Neuronal stem cell (in vitro differentiated cells): ENCODE results near the gene ZNF585A. TPM values are rescaled to one million over a fixed set of nuclear protein-coding genes. Genes with fewer than 3 reads are reported as not detected.

Experiments
- DNase-seq: peaks from one replicate; pipeline ENCODE4 v3.0.0-alpha.2; 2013; ENCODE audit warnings: low spot score
- H2AFZ ChIP-seq: one replicate; pipeline ENCODE4 v1.6.1; 2013; ENCODE audit warnings: mild to moderate bottlenecking, low read length, inconsistent platforms
- H2AK5ac ChIP-seq: 2 replicates; pipeline ENCODE4 v1.6.1; 2013; ENCODE audit warnings: low read depth, mild to moderate bottlenecking, inconsistent platforms, low read length, moderate library complexity, mixed read lengths
- H2BK120ac ChIP-seq: 2 replicates; pipeline ENCODE4 v1.6.1; 2013; ENCODE audit warnings: low read depth, mild to moderate bottlenecking, inconsistent platforms, low read length, moderate library complexity, mixed read lengths
- H2BK12ac ChIP-seq: one replicate; pipeline ENCODE4 v1.6.1; 2013; ENCODE audit warnings: low read length, inconsistent platforms
- H2BK15ac ChIP-seq: 2 replicates; pipeline ENCODE4 v1.6.1; 2013; ENCODE audit warnings: mild to moderate bottlenecking, low read length, inconsistent platforms, mixed read lengths
- H2BK5ac ChIP-seq: one replicate; pipeline ENCODE4 v1.6.1; 2013; ENCODE audit warnings: inconsistent platforms, mild to moderate bottlenecking, low read length, moderate library complexity
- H3K14ac ChIP-seq: one replicate; pipeline ENCODE4 v1.6.1; 2013; ENCODE audit warnings: low read length, inconsistent platforms
- H3K18ac ChIP-seq: 2 replicates; pipeline ENCODE4 v1.6.1; 2013; ENCODE audit warnings: low read length, inconsistent platforms
- H3K23ac ChIP-seq: 2 replicates; pipeline ENCODE4 v1.6.1; 2013; ENCODE audit warnings: low read depth, mild to moderate bottlenecking, mixed read lengths, low read length, inconsistent platforms; ENCODE audit not compliant: poor library complexity
- H3K27ac ChIP-seq: replicated peaks from 3 replicates; pipeline ENCODE4 v1.5.1; 2013; ENCODE audit warnings: low read length, inconsistent platforms
- H3K27me3 ChIP-seq, 3 experiments: 2 replicates each; pipeline ENCODE4 v1.6.1; 2013; ENCODE audit warnings: low read length in 3 of 3, mild to moderate bottlenecking in 2 of 3, inconsistent platforms in 1 of 3, low read depth in 1 of 3, mixed read lengths in 1 of 3, moderate library complexity in 1 of 3; ENCODE audit not compliant: control insufficient read depth in 3 of 3, insufficient read depth in 3 of 3
- H3K36me3 ChIP-seq, 2 donors: replicated peaks in 1 of 2; 2 replicates each; pipeline ENCODE4 v1.6.1; 2013; ENCODE audit warnings: low read length in 2 of 2; ENCODE audit not compliant: control insufficient read depth in 2 of 2, insufficient read depth in 2 of 2
- H3K4ac ChIP-seq: 2 replicates; pipeline ENCODE4 v1.6.1; 2013; ENCODE audit warnings: inconsistent platforms, mild to moderate bottlenecking, low read length, moderate library complexity
- H3K4me1 ChIP-seq, 2 donors: 1 replicate in 1 of 2; 2 replicates in 1 of 2; pipeline ENCODE4 v1.6.1; 2013; ENCODE audit warnings: low read length in 2 of 2, low read depth in 1 of 2; ENCODE audit not compliant: control insufficient read depth in 2 of 2, insufficient read depth in 1 of 2
- H3K4me2 ChIP-seq: one replicate; pipeline ENCODE4 v1.6.1; 2013; ENCODE audit warnings: mild to moderate bottlenecking, low read length, inconsistent platforms; ENCODE audit not compliant: insufficient read depth, poor library complexity, severe bottlenecking
- H3K4me3 ChIP-seq, 2 donors: 2 replicates each; pipeline ENCODE4 v1.5.1; 2013; ENCODE audit warnings: low read length in 2 of 2, mild to moderate bottlenecking in 2 of 2, inconsistent platforms in 1 of 2, moderate library complexity in 1 of 2
- H3K79me1 ChIP-seq: one replicate; pipeline ENCODE4 v1.6.1; 2013; ENCODE audit warnings: low read depth, mild to moderate bottlenecking, inconsistent platforms, low read length, moderate library complexity
- H3K9ac ChIP-seq: one replicate; pipeline ENCODE4 v1.6.1; 2013; ENCODE audit warnings: mild to moderate bottlenecking, low read depth, low read length, inconsistent platforms; ENCODE audit not compliant: poor library complexity
- H3K9me3 ChIP-seq, 2 donors: replicated peaks in 1 of 2; 2 replicates each; pipeline versions ENCODE3 to v1.6.1; 2013; ENCODE audit warnings: low read length in 2 of 2, mild to moderate bottlenecking in 2 of 2, inconsistent platforms in 1 of 2, low read depth in 1 of 2, mixed read lengths in 1 of 2, moderate library complexity in 1 of 2; ENCODE audit not compliant: control insufficient read depth in 2 of 2, insufficient read depth in 1 of 2
- H4K8ac ChIP-seq: one replicate; pipeline ENCODE4 v1.6.1; 2013; ENCODE audit warnings: low read depth, mild to moderate bottlenecking, inconsistent platforms, low read length, moderate library complexity
- H4K91ac ChIP-seq: one replicate; pipeline ENCODE4 v1.6.1; 2013; ENCODE audit warnings: low read length, low read depth, mild to moderate bottlenecking, inconsistent platforms; ENCODE audit not compliant: poor library complexity
- WGBS, 2 donors: extraction: QIAGEN DNeasy Blood & Tissue Kit; methylation state at CpG; one replicate each; pipeline ENCODE4 v1.1.7; 2013; ENCODE audit warnings: missing lambda C conversion rate in 2 of 2, mixed read lengths in 1 of 2; ENCODE audit not compliant: insufficient read length in 2 of 2, insufficient replicate concordance in 1 of 2; ENCODE audit errors: extremely low coverage in 2 of 2; 5-methylcytosine and 5-hydroxymethylcytosine counted together
- polyA plus RNA-seq, 2 experiments: library from polyadenylated mRNA; stranded (reverse); fragments of 200-250 nt; gene quantifications; one replicate each; pipeline ENCODE4 v1.2.3, GENCODE V29; 2013

Gene ZNF585A
- 16.2 TPM for polyA plus RNA-seq (2013, experiment 1 of 2)
- polyA plus RNA-seq (2013, experiment 2 of 2) = 16.2 TPM

DNA sequence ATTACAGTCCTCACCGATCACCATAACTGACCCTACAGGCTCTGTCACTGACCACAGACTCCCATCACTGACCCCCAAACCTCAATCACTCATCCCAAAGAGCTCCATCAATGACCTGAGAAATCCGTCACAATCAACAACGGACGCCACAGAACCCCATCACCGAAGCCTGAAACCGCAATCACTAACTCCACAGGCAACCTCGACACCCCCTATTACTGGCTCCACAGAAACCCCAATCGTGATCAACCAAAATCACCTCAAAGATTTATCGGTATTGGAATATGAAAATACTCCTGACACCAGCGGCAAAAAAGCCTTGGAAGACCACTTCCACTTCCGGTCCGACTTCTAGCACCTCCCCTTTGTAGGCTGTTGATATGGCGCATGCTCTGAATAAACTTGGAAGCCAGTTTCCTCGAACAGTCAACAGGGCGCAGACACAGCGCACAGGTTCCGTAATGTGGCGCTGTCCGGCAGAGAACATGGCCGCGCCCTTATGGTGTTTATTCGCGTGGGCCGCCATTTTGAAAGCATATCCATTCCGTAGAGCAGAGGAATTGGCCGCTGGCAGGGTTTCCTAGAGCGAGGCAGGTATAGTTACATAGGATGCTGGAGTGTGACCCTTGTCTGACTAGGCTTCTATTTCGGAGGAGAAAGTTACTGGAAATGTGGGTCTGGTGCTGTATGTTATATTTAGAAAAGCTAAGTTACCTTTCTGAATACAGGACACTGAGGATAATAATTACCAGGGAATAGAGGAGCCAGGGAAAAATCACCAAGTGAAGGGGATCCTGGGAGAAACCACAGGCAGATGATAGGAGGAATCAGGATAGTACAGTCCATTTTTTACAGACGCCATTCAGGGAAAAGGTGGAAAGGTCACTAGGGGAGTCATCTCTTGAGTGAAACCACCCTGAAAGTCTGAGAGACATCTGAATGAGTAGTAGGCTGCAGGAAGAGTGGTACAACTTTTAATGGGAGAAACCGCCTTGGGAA, at the start of gene ZNF585A:
TSS of gene ZNF585A (minus strand) at position 328 of the 999 bp plus-strand sequence. CDS start 2,785 bp downstream, outside the sequence.
- Histone ChIP-seq H2BK5ac (no peak within 1 kb of the TSS), H2AFZ (peak within 1 kb of the TSS; percentile 94), H4K8ac (no peak within 1 kb of the TSS), H2BK12ac (no peak within 1 kb of the TSS), H3K14ac (no peak within 1 kb of the TSS), H2BK15ac (no peak within 1 kb of the TSS), H3K4me2 (peak within 1 kb of the TSS; percentile 38), H3K18ac (no peak within 1 kb of the TSS), H3K36me3 (peaks cover 12 to 32% of the 10 kb centered on the region in 2 donors), H3K4me1 (no peaks in the 10 kb centered on the region), H3K27ac (no peak within 1 kb of the TSS), H3K27me3 (no peaks in the 10 kb centered on the region), H3K4me3 (peak within 1 kb of the TSS; percentile 78 to 99), H3K9ac (no peak within 1 kb of the TSS), H2AK5ac (no peak within 1 kb of the TSS), H3K4ac (no peak within 1 kb of the TSS), H4K91ac (no peak within 1 kb of the TSS), H3K9me3 (peaks cover 7 to 47% of the 10 kb centered on the region in 2 donors), H2BK120ac (no peak within 1 kb of the TSS), H3K23ac (no peak within 1 kb of the TSS), H3K79me1 (peaks cover 3% of the 10 kb centered on the region)
- DNase-seq = peak; percentile 86
- WGBS, 2 donors = no CpG with 5 or more reads among the region's 30 CpGs

- no peak overlapping the region for H2AK5ac ChIP-seq
- H3K4ac ChIP-seq = no peak overlapping the region
- no peak overlapping the region for H4K8ac ChIP-seq
- no peaks in the 10 kb centered on the region for H3K27me3 ChIP-seq
- H3K14ac ChIP-seq = no peak overlapping the region
- no peak overlapping the region for H2AFZ ChIP-seq
- H2BK15ac ChIP-seq = no peak overlapping the region
- H3K4me3 ChIP-seq = no peak overlapping the region
- no peak overlapping the region for H3K4me2 ChIP-seq
- H3K18ac ChIP-seq = no peak overlapping the region
- no peak overlapping the region for H3K9ac ChIP-seq
- no peak overlapping the region for H2BK5ac ChIP-seq
- no CpG with 5 or more reads among the region's 2 CpGs for WGBS, 2 donors
- H2BK120ac ChIP-seq = no peak overlapping the region
- H3K79me1 ChIP-seq = peaks cover 4% of the 10 kb centered on the region
- peaks cover 3 to 5% of the 10 kb centered on the region in 2 donors for H3K4me1 ChIP-seq
- no peak overlapping the region for H3K23ac ChIP-seq
- DNase-seq = no peak
- peaks cover 3 to 50% of the 10 kb centered on the region in 2 donors for H3K36me3 ChIP-seq
- no peak overlapping the region for H4K91ac ChIP-seq
- H3K27ac ChIP-seq = no peak overlapping the region
- H2BK12ac ChIP-seq = no peak overlapping the region
- H3K9me3 ChIP-seq = peaks cover under 1 to 52% of the 10 kb centered on the region in 2 donors
Observed at GRCh38 chr19:37221136-37221535, 48.6 kb upstream of the ZNF585A start.

DNA sequence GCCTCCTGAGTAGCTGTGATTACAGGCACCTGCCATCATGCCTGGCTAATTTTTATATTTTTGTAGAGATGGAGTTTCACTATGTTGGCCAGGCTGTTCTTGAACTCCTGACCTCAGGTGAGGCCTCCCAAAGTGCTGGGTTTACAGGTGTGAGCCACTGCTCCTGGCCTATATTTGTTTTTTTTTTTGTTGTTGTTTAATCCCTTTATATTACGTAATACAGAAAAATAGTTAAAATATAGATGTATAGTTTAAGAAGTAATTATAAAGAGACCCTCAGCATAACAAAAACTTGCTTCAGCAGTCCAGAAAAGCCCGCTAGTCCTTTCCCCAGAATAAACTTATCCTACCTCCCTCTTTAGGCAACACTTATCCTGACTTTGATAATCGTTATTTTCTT, 47.9 kb upstream of the ZNF585A start:
- WGBS, 2 donors = no CpG with 5 or more reads among the region's 3 CpGs
- no peak overlapping the region for H4K8ac ChIP-seq
- no peaks in the 10 kb centered on the region for H3K27me3 ChIP-seq
- no peak overlapping the region for H3K27ac ChIP-seq
- no peak overlapping the region for H2BK5ac ChIP-seq
- peaks cover 4% of the 10 kb centered on the region for H3K79me1 ChIP-seq
- no peak overlapping the region for H3K9ac ChIP-seq
- no peak overlapping the region for H2AFZ ChIP-seq
- H3K14ac ChIP-seq = no peak overlapping the region
- no peak overlapping the region for H4K91ac ChIP-seq
- no peak overlapping the region for H2BK15ac ChIP-seq
- H3K23ac ChIP-seq = no peak overlapping the region
- H2AK5ac ChIP-seq = no peak overlapping the region
- H3K4me2 ChIP-seq = no peak overlapping the region
- peaks cover 2 to 42% of the 10 kb centered on the region in 2 donors for H3K36me3 ChIP-seq
- no peak overlapping the region for H3K18ac ChIP-seq
- H3K4me3 ChIP-seq = no peak overlapping the region
- peaks cover 0 to 49% of the 10 kb centered on the region in 2 donors for H3K9me3 ChIP-seq
- no peak for DNase-seq
- no peak overlapping the region for H2BK120ac ChIP-seq
- H2BK12ac ChIP-seq = no peak overlapping the region
- H3K4ac ChIP-seq = no peak overlapping the region
- H3K4me1 ChIP-seq = peaks cover 3 to 5% of the 10 kb centered on the region in 2 donors

DNA sequence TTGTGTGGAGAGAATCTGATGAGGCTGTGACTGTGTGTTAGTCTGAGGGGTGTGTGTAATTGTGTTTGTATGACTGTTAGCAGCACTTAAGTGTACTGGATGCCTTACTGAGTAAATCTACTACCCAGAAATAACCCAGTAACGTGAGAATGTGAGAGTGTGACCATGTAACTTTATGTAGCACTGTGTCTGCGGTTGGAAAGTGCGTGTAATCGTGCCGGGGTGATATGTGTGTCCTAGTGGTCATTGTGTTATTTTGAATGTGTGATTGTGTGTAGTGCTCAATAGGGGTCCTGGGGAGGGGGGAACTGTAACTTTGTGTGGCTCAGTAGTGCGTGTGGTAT, 46.1 kb upstream of the ZNF585A start:
- peaks cover 0 to 40% of the 10 kb centered on the region in 2 donors for H3K9me3 ChIP-seq
- peaks cover 3 to 5% of the 10 kb centered on the region in 2 donors for H3K4me1 ChIP-seq
- no peak overlapping the region for H2AK5ac ChIP-seq
- peaks cover 2 to 37% of the 10 kb centered on the region in 2 donors for H3K36me3 ChIP-seq
- no peak overlapping the region for H3K4ac ChIP-seq
- no peak overlapping the region for H4K8ac ChIP-seq
- H2AFZ ChIP-seq = peak overlapping the region; percentile 97
- peaks cover 4% of the 10 kb centered on the region for H3K79me1 ChIP-seq
- H3K4me2 ChIP-seq = peak overlapping the region; percentile 77
- no peak overlapping the region for H2BK12ac ChIP-seq
- H2BK120ac ChIP-seq = no peak overlapping the region
- H2BK5ac ChIP-seq = no peak overlapping the region
- peak overlapping the region; percentile 92 to 98 for H3K4me3 ChIP-seq
- no peak overlapping the region for H2BK15ac ChIP-seq
- peak overlapping the region; percentile 5 for H3K14ac ChIP-seq
- H4K91ac ChIP-seq = no peak overlapping the region
- no peak overlapping the region for H3K27ac ChIP-seq
- no peaks in the 10 kb centered on the region for H3K27me3 ChIP-seq
- peak overlapping the region; percentile 87 for H3K9ac ChIP-seq
- DNase-seq = no peak
- no CpG with 5 or more reads among the region's 6 CpGs for WGBS, 2 donors
- peak overlapping the region; percentile 87 for H3K23ac ChIP-seq
- peak overlapping the region; percentile 78 for H3K18ac ChIP-seq
